Ramos (cell line): Measurements from ENCODE around the gene PODN.

Experiments used
- in situ Hi-C: fragments of 300-500 bp; cut with MboI; formaldehyde crosslinking; loops from one replicate; pipeline ENCODE4 v1.14.3; 2022; ENCODE audit warnings: low sequenced_read_pairs; ENCODE audit not compliant: unreplicated experiment

The PODN gene

GRCh38 chr1:53111693-53112092 is 49.7 kb downstream of the PODN start:
- in situ Hi-C loops, result no loop called here

DNA sequence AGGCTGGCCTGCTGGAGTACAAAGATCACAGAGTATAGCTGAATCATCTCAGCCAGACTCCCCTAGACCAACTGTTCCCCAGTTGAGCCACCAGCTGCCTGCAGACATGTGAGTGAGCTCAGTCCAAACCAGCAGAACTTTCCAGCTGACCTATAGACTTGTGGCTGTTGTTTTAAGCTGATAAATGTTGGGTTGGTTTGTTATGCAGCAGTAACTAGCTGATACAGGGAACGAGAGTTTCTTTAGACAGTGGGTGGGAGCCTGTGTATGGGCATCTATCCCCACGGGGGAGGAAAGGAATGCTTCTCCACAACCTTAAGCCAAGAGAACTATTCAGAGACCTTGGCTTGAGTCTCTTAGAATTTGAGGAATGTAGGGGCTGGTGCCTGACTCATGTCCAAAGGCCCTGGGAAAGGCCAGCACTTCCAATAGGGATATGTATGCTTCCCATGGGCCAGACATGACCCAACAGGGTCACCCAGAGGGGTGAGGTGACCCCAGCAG is 50.3 kb downstream of the PODN start:
- in situ Hi-C loops, result no loop called here

- in situ Hi-C loops, result no loop called here
These were observed 50.8 kb downstream of the PODN start for GRCh38 chr1:53112861-53113260.

DNA sequence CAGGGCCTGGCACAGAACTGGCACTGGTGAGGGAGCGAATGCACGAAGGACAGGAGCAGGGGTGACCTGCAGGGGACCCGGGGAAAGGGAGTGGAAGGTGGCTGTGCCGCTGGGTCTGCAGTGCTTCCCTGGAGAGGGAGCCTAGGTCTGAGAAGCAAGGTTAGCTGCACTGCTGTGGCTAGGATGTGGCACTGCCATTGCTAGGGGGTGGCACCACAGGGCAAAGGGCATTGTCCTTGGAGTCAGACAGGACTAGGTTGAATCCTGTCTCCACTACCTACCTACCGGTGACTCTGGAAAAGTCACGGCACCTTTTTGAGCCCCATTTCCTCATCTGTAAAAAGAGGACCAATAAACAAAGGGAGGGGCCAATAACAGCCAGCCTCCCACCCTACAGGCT is 52.1 kb downstream of the PODN start:
- in situ Hi-C loops, result no loop called here

- in situ Hi-C loops, result no loop called here
These were observed 52.8 kb downstream of the PODN start for GRCh38 chr1:53114581-53115400.

- in situ Hi-C loops, result no loop called here
These were observed 53.6 kb downstream of the PODN start for GRCh38 chr1:53115403-53116306.

- in situ Hi-C loops, result no loop called here
These were observed 54.3 kb downstream of the PODN start for GRCh38 chr1:53116307-53116810.

DNA sequence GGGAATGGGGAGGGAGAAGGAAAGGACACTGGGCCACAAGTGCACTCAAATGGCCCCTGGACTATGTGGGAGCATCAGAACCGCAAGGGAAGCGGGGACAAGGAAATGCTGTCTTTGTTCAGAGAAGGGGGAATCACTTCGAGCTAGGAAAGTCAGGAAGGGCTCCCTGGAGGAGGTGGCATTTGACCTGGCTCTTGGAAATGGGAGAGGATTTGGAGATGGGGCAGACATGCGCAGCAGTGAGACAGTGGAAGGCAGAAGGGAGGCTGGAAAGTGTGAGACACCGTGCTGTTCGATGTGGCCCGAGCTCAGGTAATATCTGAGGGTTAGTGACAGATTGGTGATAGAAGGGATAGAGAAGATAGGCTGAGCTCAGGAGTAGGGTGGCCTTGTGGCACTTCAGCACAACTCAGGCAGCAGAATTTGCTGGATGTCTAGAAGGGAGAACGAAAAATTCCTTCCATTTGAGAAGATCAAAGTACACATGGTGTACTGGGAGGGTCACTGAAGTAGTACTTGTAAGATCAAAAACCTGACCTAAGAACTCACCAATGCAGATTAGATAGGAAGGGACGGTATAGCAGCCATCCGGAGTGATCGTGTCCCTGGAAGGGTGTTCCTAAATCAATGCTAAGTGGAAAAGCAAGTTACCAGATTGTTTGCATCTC is 55.1 kb downstream of the PODN start:
- in situ Hi-C loops, result no loop called here

GRCh38 chr1:53117836-53118235 is 55.8 kb downstream of the PODN start:
- in situ Hi-C loops, result no loop called here

DNA sequence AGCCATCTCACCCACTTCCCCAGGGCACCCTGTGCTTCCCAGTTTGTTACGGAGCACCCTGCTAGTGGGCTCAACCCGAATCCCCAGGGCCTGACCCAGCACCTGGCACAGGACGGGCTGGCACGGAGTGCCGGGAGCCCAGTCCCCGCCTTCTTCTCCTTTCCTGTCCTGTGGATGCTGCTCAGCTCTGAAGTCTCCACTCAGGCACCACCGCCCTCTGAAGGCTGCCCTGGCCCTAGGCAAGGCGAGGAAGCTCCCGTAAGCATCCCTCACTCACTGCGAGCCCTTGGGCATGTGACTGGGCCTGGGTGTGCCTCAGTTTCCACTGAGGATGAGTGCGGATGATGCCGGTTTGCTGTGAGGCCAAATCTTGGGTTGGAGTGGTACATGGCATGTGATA is 58.6 kb downstream of the PODN start:
- in situ Hi-C loops, result no loop called here

DNA sequence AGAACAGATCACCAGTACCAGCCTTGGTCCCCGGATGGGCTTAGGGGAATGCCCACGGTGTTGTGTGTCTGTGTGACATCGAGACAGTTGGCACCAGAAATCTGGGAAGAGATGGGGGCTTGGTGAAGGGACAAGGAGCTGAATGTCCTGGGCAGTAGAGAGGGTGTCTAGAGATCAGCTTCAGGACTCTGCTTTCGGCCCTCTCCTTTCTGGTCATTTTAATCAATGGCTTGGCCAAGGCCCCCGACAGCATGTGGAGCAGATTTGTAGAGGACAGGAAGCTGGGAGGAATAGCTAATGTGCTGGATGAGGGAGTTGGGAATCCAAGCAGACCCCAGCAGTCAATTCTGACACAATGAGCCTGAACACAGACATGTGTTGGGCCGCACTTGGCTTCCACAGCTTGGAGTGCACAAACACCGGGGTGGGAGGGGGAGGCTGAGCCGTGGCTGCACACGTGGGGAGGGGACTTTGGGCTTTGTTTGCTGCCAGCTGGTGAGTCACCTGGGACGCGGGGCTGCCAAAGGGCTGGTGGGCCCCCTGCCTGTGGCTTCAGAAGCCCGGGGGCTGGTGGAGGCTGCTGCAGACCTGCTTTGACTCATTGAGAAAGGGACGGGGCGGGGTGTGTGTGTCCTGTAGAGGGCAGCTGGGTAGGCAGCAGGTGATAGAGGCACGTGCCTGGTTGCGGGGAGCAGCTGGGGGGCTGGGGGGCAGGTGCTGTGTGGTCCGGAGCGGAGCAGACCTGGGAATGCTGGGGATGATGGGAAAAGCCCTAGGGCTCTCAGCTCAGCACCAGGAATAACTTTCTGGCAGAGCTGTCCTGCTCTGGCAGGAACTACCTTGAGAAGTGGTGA is 59.5 kb downstream of the PODN start:
- in situ Hi-C loops, result no loop called here

GRCh38 chr1:53122201-53122885 is 60.3 kb downstream of the PODN start:
- in situ Hi-C loops, result no loop called here

GRCh38 chr1:53122961-53123413 is 61.0 kb downstream of the PODN start:
- in situ Hi-C loops, result no loop called here

DNA sequence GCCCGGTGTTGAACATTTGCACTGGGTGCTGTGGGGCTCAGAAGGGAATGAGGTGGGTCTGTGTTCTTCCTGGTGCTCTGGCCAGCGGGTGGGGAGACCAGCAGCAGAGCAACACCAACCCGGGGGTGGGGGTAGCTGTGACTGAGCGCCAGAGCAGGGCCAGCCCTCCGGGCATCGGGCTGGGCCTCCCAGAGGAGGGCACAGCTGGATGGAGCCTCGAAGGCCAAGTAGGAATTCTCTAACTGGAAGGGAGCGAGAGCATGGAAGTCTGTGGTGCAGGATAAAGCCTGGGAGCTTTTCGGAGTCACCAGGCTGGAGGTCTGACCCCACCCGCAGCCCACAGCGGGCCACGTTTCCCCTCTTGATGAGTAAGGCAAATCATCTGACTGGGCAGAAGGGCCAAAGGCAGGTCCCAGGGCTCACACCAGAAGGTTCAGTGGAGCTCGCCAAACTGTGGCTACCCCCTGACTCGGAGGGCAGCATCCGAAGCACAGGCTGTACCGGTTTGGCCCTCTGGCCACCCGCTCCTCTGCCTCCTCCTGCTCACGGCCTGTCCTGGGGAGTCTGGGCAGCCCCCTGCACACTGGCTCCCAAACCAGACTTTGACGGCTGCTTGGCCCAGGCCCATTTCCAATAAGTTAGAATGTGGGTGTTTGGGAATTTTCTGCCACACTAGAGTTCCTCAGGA is 61.6 kb downstream of the PODN start:
- in situ Hi-C loops, result no loop called here

GRCh38 chr1:53125122-53125521 is 63.1 kb downstream of the PODN start:
- in situ Hi-C loops, result no loop called here

GRCh38 chr1:53125623-53126360 is 63.8 kb downstream of the PODN start:
- in situ Hi-C loops, result no loop called here

DNA sequence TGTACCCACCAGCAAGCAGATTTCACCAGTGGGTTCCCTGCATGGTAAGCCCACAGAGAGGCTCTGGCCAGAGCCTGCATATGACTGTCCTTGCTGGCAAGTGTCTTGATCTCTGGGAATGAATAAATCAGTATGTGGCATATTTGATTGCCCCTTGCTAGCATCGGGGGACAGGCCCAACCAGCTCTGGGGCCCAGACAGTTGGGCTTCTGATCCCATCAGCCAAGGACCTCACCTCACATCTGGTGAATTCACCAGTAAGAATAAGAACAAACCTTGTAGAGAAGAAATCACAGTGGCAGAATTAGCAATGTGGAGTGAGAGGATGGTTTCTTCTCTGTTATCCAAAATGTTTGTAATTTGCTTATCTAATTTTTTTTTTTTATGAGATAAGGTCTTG is 64.5 kb downstream of the PODN start:
- in situ Hi-C loops, result no loop called here

DNA sequence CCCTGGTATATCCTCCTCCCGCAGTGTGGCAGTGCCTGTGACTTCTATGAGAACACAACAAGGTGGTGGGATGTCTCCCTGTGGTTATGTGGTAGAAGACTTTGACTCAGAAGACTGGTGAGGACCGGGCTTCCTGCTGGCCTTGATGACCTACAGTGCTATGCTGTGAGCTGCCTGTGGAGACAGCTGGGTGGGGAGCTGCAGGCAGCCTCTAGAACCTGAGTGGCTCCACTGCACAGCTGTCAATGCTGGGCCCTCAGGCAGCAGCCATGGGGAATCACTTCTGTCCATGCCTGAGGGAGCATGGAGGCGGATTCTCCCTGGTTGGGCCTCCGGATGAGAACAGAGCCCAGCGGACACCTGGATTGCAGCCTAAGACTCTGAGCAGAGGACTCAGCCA is 65.5 kb downstream of the PODN start:
- in situ Hi-C loops, result no loop called here
